T follicular helper cell (primary cell): ENCODE results near the gene NPTXR.

ENCODE experiments used
- DNase-seq: peaks from one replicate; pipeline ENCODE4 v3.0.0-alpha.2; 2020; ENCODE audit warnings: low read depth

Gene NPTXR

DNA sequence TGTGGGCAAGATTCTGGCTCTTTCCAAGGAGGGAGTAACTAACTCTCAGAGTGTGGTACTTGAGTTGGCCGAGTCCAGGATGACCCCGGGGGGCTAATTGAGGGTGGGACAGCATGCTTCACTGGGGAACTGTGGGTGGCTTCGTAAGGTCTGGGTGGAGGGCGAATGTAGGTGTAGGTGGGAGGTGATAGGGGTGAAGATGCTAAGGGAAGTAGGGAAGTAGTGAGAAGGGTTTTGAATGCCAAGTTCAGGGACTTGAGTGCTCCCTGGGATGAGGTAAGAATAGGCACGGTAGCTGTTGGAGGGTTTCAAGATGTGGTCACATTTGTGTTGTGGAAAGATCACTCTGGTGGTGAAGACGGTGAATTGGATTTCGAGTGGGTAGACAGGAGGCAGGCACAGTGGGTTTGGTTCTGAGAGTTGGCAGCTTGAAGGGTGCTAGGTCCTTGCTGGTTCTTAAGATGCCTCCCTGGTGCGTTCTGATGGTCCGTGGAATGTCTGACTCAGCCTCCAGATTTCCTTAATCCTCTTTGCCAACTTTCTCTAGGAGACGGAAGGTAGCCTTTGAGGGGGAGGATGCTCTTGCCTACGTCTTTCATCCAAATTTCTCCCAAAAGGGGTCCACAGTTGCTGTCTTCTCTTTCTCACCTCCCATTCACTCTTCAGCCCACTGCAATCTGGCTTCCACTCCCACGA, 47.4 kb downstream of the NPTXR start:
- DNase-seq: no peak

DNA sequence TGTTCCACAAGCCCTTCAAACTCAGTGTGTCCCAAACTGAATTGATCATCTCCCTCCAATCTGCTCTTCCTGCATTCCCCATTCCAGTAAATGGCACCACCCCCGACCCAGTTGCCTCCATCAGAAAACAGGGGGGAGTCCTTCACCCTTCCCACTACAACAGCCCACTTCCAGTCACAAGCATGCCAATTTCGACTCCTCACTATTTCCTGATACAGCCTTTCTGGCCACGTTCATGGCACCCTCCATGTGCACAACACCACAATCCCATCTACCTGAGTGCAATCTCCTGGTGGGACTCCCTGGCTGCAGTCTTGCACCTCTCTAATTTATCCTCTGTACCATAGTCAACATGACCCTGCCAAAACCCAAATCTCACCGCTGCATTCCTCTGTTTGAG, 48.3 kb downstream of the NPTXR start:
- no peak for DNase-seq

DNA sequence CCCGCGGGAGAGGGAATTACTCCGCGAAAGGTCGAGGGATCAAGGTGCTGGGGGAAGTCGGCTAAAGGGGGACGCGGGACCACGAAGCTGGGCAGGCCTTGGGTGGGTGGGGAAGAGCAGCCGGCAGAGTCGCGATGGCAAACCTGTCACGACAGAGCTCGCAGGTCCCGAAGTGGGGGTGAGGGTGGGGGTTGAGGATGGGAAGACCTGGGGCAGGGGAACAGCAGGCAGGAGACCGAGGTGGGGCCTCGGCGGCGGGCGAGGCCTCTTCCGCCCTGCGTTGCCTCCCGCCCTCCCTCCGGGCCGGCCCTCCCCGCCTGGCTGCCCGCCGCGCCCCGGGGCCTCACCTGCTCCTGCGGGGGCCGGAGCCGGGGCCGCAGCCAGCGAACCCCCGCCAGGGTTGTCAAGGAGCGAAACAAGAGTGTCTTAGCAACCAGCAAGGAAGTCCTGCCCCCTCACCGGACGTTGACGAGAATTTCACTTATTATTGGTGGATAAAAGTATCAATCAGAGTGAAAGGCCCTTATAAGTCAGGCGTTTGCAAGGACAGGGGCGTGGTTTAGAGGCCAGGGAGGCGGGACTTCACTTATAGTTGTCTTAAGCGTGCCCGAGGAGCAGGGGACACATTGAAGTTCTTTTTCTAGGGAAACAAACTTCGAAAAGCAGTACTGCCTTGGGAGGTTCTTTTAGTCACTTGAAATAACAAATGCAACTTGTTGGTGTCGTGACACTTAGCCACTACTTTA, 49.9 kb downstream of the NPTXR start, which contains the start of gene DNAL4:
DNAL4 (minus strand) TSS at position 423 of the 746 bp plus-strand sequence. CDS start 11,412 bp downstream, outside the sequence.
- peak; percentile 87 for DNase-seq

DNA sequence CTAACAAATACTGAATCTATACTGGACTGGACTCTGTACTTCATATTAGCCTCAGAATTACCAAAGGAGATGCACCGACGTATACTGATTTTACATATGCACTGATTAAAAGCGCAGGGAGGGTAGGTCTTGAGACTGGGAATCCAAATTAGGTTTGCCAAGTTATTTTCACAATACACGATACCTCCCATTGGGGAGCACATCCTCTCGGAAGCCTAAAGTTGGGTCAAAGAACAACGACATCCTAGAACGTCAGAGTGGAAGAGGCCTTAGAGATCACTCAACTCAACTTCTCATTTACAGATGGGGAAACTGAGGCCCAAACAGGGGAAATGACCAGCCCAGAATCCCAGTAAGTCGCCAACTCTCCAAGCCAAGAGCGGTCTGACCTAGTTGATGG, 50.5 kb downstream of the NPTXR start:
- no peak for DNase-seq

DNA sequence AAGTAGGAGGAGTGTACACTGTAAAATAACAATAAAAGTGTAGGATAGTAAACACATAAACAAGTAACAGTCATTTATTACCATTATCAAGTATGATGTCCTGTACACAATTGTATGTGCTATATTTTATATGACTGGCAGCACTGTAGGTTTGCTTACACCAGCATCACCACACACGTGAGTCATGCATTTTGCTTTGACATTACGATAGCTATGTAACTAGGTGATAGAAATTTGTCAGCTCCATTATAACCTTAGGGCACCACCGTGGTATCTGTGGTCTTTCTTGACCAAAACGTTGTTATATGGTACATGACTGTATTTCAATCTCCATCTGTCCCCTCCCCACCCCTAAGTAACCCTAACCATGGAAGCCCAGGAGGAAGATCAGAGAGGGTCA, 51.0 kb downstream of the NPTXR start:
- DNase-seq: no peak

DNA sequence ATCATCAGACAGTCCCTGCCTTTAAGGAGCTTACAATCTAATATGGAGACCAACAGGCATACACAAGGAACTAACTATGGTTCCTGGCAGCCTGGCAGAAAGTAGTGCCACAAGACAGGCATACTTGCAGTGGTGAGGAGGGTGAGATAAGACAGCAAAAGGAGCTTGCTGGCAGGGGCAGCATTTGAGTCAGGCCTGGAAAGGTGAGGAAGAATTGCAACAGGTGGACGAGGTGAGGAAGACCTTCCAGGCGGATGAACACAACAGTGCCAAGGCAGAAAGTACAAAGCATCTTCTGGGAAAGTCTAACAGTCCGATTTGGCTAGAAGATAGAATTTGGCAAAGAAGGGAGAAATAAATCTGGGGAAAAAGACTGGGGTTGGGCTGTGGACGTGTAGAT, 54.2 kb downstream of the NPTXR start:
- no peak for DNase-seq

DNA sequence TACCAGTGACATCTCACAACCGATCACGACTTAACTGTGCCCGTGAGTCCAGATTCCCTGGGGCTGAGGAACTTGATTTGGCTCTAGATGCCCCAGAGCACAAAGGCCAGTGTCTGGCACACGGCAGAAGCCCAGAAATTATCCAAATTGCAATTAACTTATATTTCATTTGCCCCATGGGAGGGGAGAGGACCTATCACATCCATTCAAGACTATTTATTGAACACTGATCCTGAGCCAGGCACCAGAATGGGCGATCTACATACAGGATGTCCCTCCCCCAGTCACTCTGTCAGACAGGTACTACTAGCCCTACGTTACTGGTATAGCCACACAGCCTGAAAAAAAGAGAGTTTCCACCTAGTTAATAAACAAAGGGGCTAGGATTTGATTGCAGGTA, 55.0 kb downstream of the NPTXR start:
- no peak for DNase-seq

DNA sequence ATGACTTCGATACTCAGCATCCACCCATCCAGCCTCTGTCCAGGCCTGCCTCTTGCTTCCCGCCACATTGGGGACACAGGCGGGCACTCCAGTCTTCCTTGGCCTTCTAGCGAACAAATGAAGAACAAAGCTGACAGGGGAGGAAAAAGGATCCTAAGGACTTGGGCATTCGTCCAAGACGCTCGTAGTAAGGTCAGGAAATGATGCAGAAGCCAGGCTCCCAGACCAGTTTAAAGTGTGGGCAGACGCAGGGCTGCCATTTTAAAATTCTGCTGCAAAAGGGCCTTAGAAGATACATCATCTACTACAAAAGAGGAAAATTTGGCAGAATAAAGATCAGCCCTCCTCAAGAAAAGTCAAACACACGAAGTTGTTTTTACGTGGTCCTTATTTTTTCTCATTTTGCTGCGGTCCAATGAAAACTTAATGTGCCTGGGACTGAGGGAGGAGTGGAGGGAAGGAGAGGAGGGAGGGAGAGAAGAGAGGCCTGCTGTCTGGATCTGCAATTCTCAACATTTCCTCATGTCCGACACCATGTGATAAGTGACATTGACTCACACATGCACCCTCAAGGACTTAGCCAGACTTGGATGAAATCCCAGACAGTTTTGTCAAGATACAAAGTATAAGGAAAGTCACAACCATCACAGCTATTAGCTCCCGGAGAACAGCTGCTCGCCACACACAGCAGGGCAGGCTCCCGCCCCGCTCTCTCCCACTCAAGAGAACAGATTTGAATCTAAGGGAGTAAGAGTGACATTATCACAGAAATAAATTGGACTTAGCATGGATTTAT, 55.6 kb downstream of the NPTXR start:
- no peak for DNase-seq

DNA sequence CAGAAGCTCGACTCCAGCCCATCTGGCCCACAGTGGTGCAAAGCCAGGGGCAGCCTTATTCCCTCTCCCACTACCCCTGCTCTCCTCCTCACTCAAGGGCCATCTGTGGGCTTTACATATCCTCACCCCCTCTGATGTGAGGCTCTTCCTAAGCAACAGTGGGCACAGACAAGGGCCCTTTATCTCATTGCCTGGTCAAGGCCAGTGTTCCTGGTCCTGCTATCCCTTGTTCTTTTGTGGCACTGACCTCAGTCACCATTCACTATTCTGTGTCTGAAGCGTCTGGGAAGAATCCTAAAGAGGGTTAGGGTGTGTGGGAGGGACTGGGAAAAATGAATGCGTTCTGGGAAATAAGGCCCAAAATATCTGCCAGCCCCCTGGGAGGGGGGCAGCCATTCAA, 57.2 kb downstream of the NPTXR start:
- no peak for DNase-seq

DNA sequence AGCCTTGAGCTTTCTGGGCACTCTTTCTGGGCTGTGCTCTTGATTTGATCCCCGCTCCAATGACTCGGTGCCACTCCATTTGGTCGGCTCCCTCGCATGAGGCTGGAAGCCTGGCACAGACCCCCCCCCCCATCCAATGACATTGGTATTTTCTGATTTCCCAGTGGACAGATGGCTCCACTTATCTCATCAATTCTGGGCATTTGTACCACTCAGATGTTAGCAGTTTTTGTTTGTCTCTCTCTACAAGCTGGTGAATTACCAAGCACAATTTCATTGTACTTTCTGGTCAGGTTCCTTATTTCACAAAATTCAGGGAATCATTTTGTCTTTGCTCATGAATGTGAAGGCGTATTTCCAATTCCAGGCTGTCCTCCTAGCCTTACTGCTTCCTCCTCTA, 59.0 kb downstream of the NPTXR start:
- DNase-seq: no peak

DNA sequence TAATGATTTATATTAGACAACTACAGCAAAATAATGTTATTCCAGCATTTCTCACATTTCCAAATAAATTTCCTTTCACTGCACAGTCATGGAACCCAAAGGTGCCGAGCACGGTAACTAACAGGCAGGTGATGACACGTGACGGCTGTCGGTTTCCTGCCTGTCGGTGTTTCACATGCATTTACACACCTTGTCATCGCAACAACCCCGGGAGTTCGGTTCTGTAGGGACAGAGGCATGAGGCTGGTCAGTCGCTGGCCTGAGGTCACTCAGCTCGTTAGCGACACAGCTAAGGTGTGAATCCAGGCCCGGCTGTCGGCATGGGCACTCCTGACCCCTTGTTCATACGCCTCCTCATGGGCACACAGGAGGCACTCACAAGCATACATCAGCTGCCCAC, 59.8 kb downstream of the NPTXR start:
- no peak for DNase-seq

DNA sequence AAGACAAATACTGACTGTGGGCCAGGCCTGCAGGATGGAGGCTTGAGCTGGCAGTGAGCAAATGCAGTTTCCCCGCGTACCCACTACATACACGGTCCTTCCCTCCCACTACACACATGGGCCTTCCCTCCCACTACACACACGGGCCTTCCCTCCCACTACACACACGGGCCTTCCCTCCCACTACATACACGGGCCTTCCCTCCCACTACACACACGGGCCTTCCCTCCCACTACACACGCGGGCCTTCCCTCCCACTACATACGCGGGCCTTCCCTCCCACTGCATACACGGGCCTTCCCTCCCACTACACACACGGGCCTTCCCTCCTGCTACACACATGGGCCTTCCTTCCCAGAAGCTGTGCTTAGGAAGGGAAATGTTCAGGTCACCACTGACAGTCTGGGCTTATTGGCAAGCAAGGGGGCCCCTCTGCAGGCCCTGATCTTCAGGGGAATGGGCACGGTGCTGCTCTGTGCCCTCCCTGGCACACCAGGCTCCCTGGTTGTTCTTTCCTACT, 60.7 kb downstream of the NPTXR start:
- no peak for DNase-seq

DNA sequence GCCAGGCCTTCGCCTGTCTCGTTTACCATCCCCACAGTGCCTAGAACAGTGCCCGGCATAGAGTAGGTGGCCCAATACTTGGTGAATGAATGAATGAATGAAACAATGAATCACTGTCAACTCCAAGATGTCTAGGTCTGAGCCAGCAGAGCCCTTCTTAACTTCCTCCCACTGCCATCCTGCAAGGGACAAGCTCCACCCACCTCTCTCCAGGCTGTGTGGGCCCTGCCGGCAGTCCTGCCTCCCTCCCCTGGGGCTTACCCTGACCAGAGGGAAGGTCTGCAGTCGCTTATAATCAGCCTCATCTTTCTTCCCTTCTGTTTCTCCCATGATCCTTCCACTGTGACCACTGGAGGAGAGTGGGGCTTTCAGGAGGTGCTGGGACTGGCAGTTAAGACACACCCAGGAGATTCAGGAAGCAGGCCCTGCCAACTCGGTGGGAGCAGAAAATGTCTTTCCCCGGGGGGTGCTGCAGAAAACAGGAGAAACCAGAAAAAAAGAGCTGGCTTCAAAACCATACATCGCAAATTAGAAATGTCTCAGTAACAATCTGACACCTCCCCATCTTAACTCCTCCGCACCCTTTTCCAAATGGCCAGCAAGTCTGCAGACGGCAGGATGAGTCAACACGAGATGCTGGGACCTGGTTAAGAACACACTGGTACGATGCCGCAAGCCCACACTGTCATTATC, 61.3 kb downstream of the NPTXR start:
- no peak for DNase-seq

DNA sequence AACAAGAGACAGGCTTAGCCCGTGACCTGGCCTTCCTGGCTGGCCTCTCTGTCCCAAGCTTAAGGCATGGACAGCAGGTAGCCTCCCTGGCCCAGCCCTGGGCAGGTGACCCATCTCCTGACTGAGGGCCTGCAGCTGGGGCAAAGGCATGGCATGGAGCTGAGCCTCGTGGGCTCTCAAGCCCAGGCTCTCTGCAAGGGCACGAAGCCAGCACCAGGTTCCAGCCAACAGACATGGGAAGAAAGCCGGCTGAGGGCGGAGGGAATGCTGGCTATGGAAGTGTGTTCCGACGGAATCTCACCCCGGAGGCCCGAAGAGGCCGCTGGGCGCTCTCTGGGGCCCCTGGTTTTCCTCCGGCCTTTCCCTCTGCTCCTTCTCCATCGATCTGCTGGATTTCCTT, 62.8 kb downstream of the NPTXR start:
- no peak for DNase-seq

DNA sequence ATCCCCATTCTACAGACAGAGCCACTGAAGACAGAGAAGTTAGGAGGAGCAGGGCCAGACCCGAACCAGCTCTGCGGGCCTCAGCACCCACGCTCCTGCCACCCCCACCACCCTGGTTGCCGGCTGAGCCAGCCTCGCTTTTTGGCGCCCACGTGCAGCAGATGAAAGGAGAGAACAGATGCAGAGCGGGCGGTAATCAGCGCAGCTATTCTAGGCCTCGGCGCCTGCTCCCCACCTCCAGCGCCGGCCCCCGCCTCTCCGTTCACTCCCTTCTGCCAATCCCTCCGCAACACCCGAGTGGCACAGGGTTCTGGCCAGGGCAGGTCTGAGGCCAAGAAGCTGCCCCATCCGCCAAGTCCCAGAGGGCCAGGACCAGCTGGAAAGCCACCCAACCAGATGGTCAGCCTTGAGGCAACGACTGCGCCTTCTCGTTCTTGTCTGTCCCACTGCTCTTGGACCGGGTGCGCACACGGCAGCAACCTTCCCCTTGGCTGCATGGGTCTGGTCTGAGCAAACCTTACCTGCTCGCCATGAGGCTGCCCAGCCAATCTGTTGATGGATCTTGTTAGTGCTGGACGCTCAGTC, 66.6 kb downstream of the NPTXR start:
- DNase-seq: no peak

DNA sequence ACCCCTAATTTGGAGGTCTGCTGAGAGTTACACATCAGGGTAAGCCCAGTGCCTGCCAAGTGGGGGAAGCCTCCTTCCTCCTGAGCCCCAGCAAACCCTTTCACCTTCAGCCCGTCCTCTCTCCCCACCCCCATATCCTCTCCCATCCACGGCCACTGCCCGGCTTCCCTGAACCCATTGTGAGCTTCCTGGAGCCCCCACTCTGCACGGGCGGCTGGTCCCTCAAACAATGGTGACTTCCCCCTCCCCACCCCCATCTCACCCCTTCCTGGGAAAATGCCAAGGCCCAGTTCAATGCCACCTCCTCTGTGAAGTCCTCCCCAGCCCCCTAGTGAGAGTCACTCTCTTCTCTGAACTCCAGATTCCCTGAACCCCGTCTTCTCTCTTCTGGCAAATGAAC, 67.7 kb downstream of the NPTXR start:
- no peak for DNase-seq

DNA sequence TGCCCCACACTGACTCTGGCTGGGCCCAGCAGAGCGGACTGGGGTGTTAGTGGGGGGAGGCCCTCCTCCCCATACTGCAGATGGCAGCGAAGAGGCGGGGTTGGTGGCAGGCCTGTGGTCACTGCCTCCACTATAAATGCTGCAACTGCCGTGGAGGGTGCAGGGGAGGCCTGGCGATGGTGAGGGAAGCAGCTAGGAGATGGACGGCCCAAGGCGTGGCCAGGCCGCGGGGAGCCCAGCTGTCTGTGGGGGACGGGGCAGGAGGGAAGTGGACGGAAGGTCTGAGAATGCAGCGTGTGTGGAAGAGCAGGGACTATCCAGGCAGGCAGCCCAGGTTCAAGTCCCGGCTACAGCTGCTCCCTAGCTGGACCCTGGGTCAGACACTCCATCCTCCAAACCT, 68.2 kb downstream of the NPTXR start:
- no peak for DNase-seq

DNA sequence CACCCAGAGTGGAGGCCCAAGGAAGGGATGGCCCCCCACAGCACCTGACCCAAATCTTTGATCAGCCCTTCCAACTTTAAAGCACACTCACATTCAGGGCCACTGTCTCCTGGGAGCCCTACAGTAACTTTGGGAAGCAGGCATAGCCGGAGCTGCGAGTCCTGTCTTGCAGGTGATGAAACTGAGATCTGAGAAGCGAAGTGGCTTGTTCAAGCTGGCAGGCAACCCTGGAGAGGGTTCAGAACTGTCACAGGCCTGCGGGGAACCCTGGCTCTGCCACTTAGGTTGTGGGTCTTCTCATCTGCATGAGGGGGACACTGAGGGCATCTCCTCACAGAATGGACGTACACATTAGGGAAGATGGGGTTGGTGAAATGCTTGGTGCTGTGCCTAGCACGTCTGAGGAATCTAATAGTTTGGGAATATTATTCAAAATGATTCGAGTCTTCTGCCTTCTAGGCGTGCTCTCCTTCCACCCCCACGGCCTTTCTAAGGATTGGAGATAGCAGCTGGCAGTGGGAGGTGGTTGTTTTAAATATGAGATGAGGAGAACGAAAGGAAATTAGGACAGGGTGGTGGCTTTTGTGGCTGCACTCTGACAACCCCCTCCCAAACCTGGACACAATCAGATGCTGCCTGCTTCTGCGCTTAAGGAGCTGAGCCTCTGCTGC, 69.2 kb downstream of the NPTXR start:
- DNase-seq: no peak

DNA sequence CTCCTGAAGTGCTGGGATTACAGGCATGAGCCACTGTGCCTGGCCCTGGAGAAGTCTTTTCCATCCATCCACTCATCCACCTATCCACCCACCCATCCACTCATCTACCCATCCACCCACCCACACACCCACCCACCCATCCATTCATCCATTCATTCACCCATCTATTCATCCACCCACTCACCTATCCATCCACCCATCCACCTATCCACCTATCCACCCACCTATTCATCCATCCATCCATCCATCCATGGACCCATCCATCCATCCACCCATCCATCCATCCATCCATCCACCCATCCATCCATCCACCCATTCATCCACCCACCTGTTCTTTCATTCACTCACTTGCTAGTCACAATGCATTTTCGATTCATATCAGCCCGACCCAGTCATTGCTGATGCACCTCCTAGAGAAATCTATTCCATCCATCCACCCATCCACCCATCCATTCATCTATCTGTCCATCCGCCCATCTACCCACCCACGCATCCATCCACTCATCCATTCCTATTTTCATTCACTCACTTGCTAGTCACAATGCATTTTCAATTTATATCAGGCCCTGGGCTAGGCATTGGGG, 70.4 kb downstream of the NPTXR start:
- DNase-seq: no peak

DNA sequence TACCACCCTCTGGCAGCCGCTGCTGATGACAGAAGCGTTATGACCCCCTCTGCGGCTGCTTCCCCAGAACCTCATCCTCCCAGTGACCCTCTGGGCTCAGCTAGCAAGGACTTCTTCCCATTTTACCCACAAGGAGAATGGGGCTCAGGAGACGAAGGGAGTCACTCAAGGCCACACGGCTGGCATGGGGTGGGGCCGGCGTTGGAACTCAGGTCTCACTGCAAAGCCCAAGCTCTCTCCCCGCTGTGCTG, 71.3 kb downstream of the NPTXR start:
- no peak for DNase-seq
